Upper lobe of left lung (tissue), 4 donors: ENCODE measurements around the gene FNDC3B.

ENCODE experiments used
- CTCF ChIP-seq, 6 experiments: fragments of 450-650 bp in 4 of 6; fragments of 200-600 bp in 2 of 6; sonication (generic) in 2 of 6; IDR thresholded peaks; one replicate each; pipeline ENCODE4 v1.5.1; 2016 to 2019; ENCODE audit warnings: antibody characterized with exemption in 6 of 6
- EP300 ChIP-seq, 4 donors: sonication (generic); formaldehyde crosslinking; IDR thresholded peaks; one replicate each; pipeline ENCODE4 v1.5.1; 2017; ENCODE audit warnings: antibody characterized with exemption in 4 of 4, control low read depth in 2 of 4
- POLR2A ChIP-seq, 4 donors: fragments of 450-650 bp; IDR thresholded peaks; one replicate each; pipeline ENCODE4 v1.5.1; 2016 to 2017; ENCODE audit warnings: antibody characterized with exemption in 4 of 4, mild to moderate bottlenecking in 2 of 4
- POLR2AphosphoS5 ChIP-seq, 2 donors: sonication (generic); formaldehyde crosslinking; IDR thresholded peaks; one replicate each; pipeline ENCODE4 v1.5.1; 2017; ENCODE audit warnings: antibody characterized with exemption in 2 of 2

- TF ChIP-seq CTCF (IDR thresholded peaks at IDR 0.05) (no peak), POLR2A (IDR thresholded peaks at IDR 0.05) (no peak), EP300 (IDR thresholded peaks at IDR 0.05) (no peak), POLR2AphosphoS5 (IDR thresholded peaks at IDR 0.05) (no peak)
These were observed 317.0 kb downstream of the FNDC3B start for GRCh38 chr3:172356427-172356826.
